ENCODE data around the gene PANK2.

- TF ChIP-seq POLR2A (IDR thresholded peaks at IDR 0.05) (no peak), CTCF (IDR thresholded peaks at IDR 0.05) (no peak)
Measured at GRCh38 chr20:3854462-3854871, 34.7 kb upstream of the PANK2 start.

Measured in Peyer's patch (tissue), 4 donors.